ENCODE data around the gene PGAP6.
A peak's percentile ranks its signal among the peaks of the same experiment; 100 is the strongest.
"Not testable (repeated sequence)": the region's sequence is repeated elsewhere in the genome, so short reads cannot be mapped to it uniquely, and the experiment has no call there.

Gene PGAP6

GRCh38 chr16:346587-346986 is 35.2 kb downstream of the PGAP6 start:
- no peak for DNase-seq

- DNase-seq, result no peak
These were observed 36.0 kb downstream of the PGAP6 start for GRCh38 chr16:345772-346171.

GRCh38 chr16:342455-343213 is 39.1 kb downstream of the PGAP6 start:
- no peak for DNase-seq

GRCh38 chr16:341974-342336 is 39.8 kb downstream of the PGAP6 start:
- not testable (repeated sequence) for DNase-seq

- not testable (repeated sequence) for DNase-seq
These were observed 40.4 kb downstream of the PGAP6 start for GRCh38 chr16:341095-341973.

- no peak for DNase-seq
These were observed 41.2 kb downstream of the PGAP6 start for GRCh38 chr16:340370-341091.

- DNase-seq, result no peak
These were observed 42.1 kb downstream of the PGAP6 start for GRCh38 chr16:339680-340079.

- DNase-seq, result no peak
These were observed 43.7 kb downstream of the PGAP6 start for GRCh38 chr16:337975-338575.

GRCh38 chr16:337437-337836 is 44.3 kb downstream of the PGAP6 start:
- no peak for DNase-seq

- no peak for DNase-seq
These were observed 45.5 kb downstream of the PGAP6 start for GRCh38 chr16:336269-336668.

- not testable (repeated sequence) for DNase-seq
These were observed 46.7 kb downstream of the PGAP6 start for GRCh38 chr16:334861-335632.

GRCh38 chr16:334164-334832 is 47.5 kb downstream of the PGAP6 start:
- DNase-seq, result not testable (repeated sequence)

- no peak for DNase-seq
These were observed 48.2 kb downstream of the PGAP6 start for GRCh38 chr16:333406-334094.

GRCh38 chr16:331181-331814 is 50.5 kb downstream of the PGAP6 start:
- not testable (repeated sequence) for DNase-seq

GRCh38 chr16:330741-331140 is 51.0 kb downstream of the PGAP6 start:
- no peak for DNase-seq

- no peak for DNase-seq
These were observed 56.2 kb downstream of the PGAP6 start for GRCh38 chr16:325375-326145.

GRCh38 chr16:324451-325334 is 57.1 kb downstream of the PGAP6 start:
- peak; percentile 44 for DNase-seq

GRCh38 chr16:324201-324450 is 57.7 kb downstream of the PGAP6 start:
- no peak for DNase-seq

Measured in GDM1 (cell line).